Mononuclear cell (primary cell): ENCODE measurements around the gene NCMAP. TPM values are rescaled to one million over a fixed set of nuclear protein-coding genes. Genes with fewer than 3 reads are reported as not detected.
"Not testable (repeated sequence)": the region's sequence is repeated elsewhere in the genome, so short reads cannot be mapped to it uniquely, and the experiment has no call there.

Experiments used
- H3K27me3 ChIP-seq: 2 replicates; pipeline ENCODE4 v1.6.0; 2011; ENCODE audit warnings: low read length, control low read depth; ENCODE audit not compliant: insufficient read depth
- H3K4me1 ChIP-seq: 2 replicates; pipeline ENCODE4 v1.5.1; 2011; ENCODE audit warnings: mild to moderate bottlenecking, low read length, control low read depth; ENCODE audit not compliant: insufficient read depth
- H3K4me3 ChIP-seq: 2 replicates; pipeline ENCODE4 v1.5.1; 2011; ENCODE audit warnings: mild to moderate bottlenecking, low read length, moderate library complexity
- H3K9me3 ChIP-seq: 2 replicates; pipeline ENCODE4 v1.5.1; 2011; ENCODE audit warnings: low read depth, mild to moderate bottlenecking, control low read depth, low read length
- total RNA-seq: library from RNA; depleted of rRNA; stranded (reverse); fragments of >200 nt; gene quantifications from one replicate; pipeline ENCODE4 v1.2.3, GENCODE V29; 2012

NCMAP gene
- 0.10 TPM for total RNA-seq

- H3K4me1 ChIP-seq: peaks cover 6% of the 10 kb centered on the region
- H3K4me3 ChIP-seq: no peak within 1 kb of the TSS
- no peaks in the 10 kb centered on the region for H3K9me3 ChIP-seq
- H3K27me3 ChIP-seq: peaks cover 17% of the 10 kb centered on the region
These were observed at the start of gene NCMAP for GRCh38 chr1:24555591-24556413. NCMAP (plus strand) TSS chr1:24556087; CDS start chr1:24595431, 39,344 bp downstream.

GRCh38 chr1:24506691-24507381 lies 49.1 kb upstream of the NCMAP start:
- Histone ChIP-seq H3K4me1 (peaks cover 52% of the 10 kb centered on the region), H3K4me3 (peak overlapping the region; percentile 20), H3K27me3 (no peaks in the 10 kb centered on the region), H3K9me3 (no peaks in the 10 kb centered on the region)

GRCh38 chr1:24507405-24507804 lies 48.5 kb upstream of the NCMAP start:
- H3K4me3 ChIP-seq: peak overlapping the region; percentile 20
- H3K27me3 ChIP-seq: no peaks in the 10 kb centered on the region
- H3K4me1 ChIP-seq: peaks cover 56% of the 10 kb centered on the region
- no peaks in the 10 kb centered on the region for H3K9me3 ChIP-seq

GRCh38 chr1:24508911-24509310 lies 47.0 kb upstream of the NCMAP start:
- Histone ChIP-seq H3K9me3 (no peaks in the 10 kb centered on the region), H3K4me3 (no peak overlapping the region), H3K4me1 (peaks cover 52% of the 10 kb centered on the region), H3K27me3 (no peaks in the 10 kb centered on the region)

GRCh38 chr1:24513706-24514105 lies 42.2 kb upstream of the NCMAP start:
- H3K9me3 ChIP-seq: no peaks in the 10 kb centered on the region
- H3K4me3 ChIP-seq: no peak overlapping the region
- H3K4me1 ChIP-seq: peaks cover 36% of the 10 kb centered on the region
- H3K27me3 ChIP-seq: no peaks in the 10 kb centered on the region

- peaks cover 25% of the 10 kb centered on the region for H3K4me1 ChIP-seq
- no peak overlapping the region for H3K4me3 ChIP-seq
- H3K27me3 ChIP-seq: no peaks in the 10 kb centered on the region
- H3K9me3 ChIP-seq: no peaks in the 10 kb centered on the region
These were observed 40.9 kb upstream of the NCMAP start for GRCh38 chr1:24514946-24515345.

- H3K4me1 ChIP-seq: peaks cover 17% of the 10 kb centered on the region
- H3K4me3 ChIP-seq, H3K9me3 ChIP-seq, H3K27me3 ChIP-seq: not testable (repeated sequence)
These were observed 40.1 kb upstream of the NCMAP start for GRCh38 chr1:24515671-24516209.

- H3K27me3 ChIP-seq: no peaks in the 10 kb centered on the region
- H3K4me1 ChIP-seq: peaks cover 20% of the 10 kb centered on the region
- no peak overlapping the region for H3K4me3 ChIP-seq
- no peaks in the 10 kb centered on the region for H3K9me3 ChIP-seq
These were observed 39.4 kb upstream of the NCMAP start for GRCh38 chr1:24516506-24516905.

- no peaks in the 10 kb centered on the region for H3K27me3 ChIP-seq
- H3K9me3 ChIP-seq: no peaks in the 10 kb centered on the region
- H3K4me3 ChIP-seq: no peak overlapping the region
- peaks cover 10% of the 10 kb centered on the region for H3K4me1 ChIP-seq
These were observed 38.0 kb upstream of the NCMAP start for GRCh38 chr1:24517898-24518297.

GRCh38 chr1:24520282-24520681 lies 35.6 kb upstream of the NCMAP start:
- not testable (repeated sequence) for H3K4me3 ChIP-seq, H3K27me3 ChIP-seq, H3K9me3 ChIP-seq, H3K4me1 ChIP-seq

- Histone ChIP-seq H3K9me3 (no peaks in the 10 kb centered on the region), H3K4me3 (no peak overlapping the region), H3K27me3 (no peaks in the 10 kb centered on the region), H3K4me1 (peaks cover 7% of the 10 kb centered on the region)
These were observed 30.3 kb upstream of the NCMAP start for GRCh38 chr1:24525606-24526005.

- no peaks in the 10 kb centered on the region for H3K9me3 ChIP-seq
- H3K4me1 ChIP-seq: peaks cover 7% of the 10 kb centered on the region
- no peaks in the 10 kb centered on the region for H3K27me3 ChIP-seq
- no peak overlapping the region for H3K4me3 ChIP-seq
These were observed 29.8 kb upstream of the NCMAP start for GRCh38 chr1:24526045-24526444.

GRCh38 chr1:24526940-24527542 lies 28.8 kb upstream of the NCMAP start:
- no peak overlapping the region for H3K4me3 ChIP-seq
- peaks cover 4% of the 10 kb centered on the region for H3K4me1 ChIP-seq
- H3K27me3 ChIP-seq: no peaks in the 10 kb centered on the region
- H3K9me3 ChIP-seq: no peaks in the 10 kb centered on the region

GRCh38 chr1:24528744-24529143 lies 27.1 kb upstream of the NCMAP start:
- no peak overlapping the region for H3K4me3 ChIP-seq
- H3K27me3 ChIP-seq: no peaks in the 10 kb centered on the region
- H3K9me3 ChIP-seq: no peaks in the 10 kb centered on the region
- H3K4me1 ChIP-seq: peaks cover 4% of the 10 kb centered on the region

- H3K4me1 ChIP-seq, H3K9me3 ChIP-seq, H3K4me3 ChIP-seq, H3K27me3 ChIP-seq: not testable (repeated sequence)
These were observed 26.6 kb upstream of the NCMAP start for GRCh38 chr1:24529292-24529691.
